ENCODE measurements around the gene FKBP5.

GRCh38 chr6:35707714-35708407 is 19.1 kb upstream of the FKBP5 start:
- TF ChIP-seq ZBTB7A (IDR thresholded peaks at IDR 0.05; ENCODE audit: low read depth) (no peak), RAD21 (IDR thresholded peaks at IDR 0.05; ENCODE audit: low read depth) (no peak)

All from Ishikawa (cell line).